Kasumi-1 (cell line): ENCODE data around the gene TMEM204.

Experiments
- DNase-seq, 2 experiments: peaks; one replicate each; lab custom pipeline; 2025; lab: John Stamatoyannopoulos, UW

Gene TMEM204

GRCh38 chr16:1499756-1500464 lies 33.6 kb upstream of the TMEM204 start:
- no peak for DNase-seq

GRCh38 chr16:1500465-1501150 lies 32.9 kb upstream of the TMEM204 start:
- no peak for DNase-seq

- DNase-seq = no peak
These were observed 31.8 kb upstream of the TMEM204 start for GRCh38 chr16:1501630-1502029.

- no peak for DNase-seq
These were observed 31.1 kb upstream of the TMEM204 start for GRCh38 chr16:1502092-1503004.

- no peak for DNase-seq
These were observed 30.1 kb upstream of the TMEM204 start for GRCh38 chr16:1503110-1503955.

- no peak for DNase-seq
These were observed 28.2 kb upstream of the TMEM204 start for GRCh38 chr16:1505073-1505844.

- DNase-seq = no peak
These were observed 27.6 kb upstream of the TMEM204 start for GRCh38 chr16:1505912-1506311.

- no peak for DNase-seq
These were observed 26.8 kb upstream of the TMEM204 start for GRCh38 chr16:1506494-1507213.

GRCh38 chr16:1508494-1509187 lies 24.8 kb upstream of the TMEM204 start:
- DNase-seq = no peak

- DNase-seq = no peak
These were observed 23.9 kb upstream of the TMEM204 start for GRCh38 chr16:1509307-1510221.

GRCh38 chr16:1510272-1510671 lies 23.2 kb upstream of the TMEM204 start:
- DNase-seq = no peak

- no peak for DNase-seq
These were observed 22.5 kb upstream of the TMEM204 start for GRCh38 chr16:1510941-1511351.

GRCh38 chr16:1511662-1512569 lies 21.6 kb upstream of the TMEM204 start:
- no peak for DNase-seq

- no peak for DNase-seq
These were observed 20.7 kb upstream of the TMEM204 start for GRCh38 chr16:1512774-1513173.

GRCh38 chr16:1514507-1514906 lies 19.0 kb upstream of the TMEM204 start:
- DNase-seq = no peak

- DNase-seq = no peak
These were observed 14.8 kb upstream of the TMEM204 start for GRCh38 chr16:1518626-1519135.

GRCh38 chr16:1519831-1520230 lies 13.6 kb upstream of the TMEM204 start:
- no peak for DNase-seq
